Suprapubic skin (tissue), 3 donors: ENCODE data around the gene FCMR.

Source experiments
- EP300 ChIP-seq: sonication (generic); formaldehyde crosslinking; IDR thresholded peaks from one replicate; pipeline ENCODE4 v1.6.1; 2017; ENCODE audit warnings: antibody characterized with exemption
- POLR2A ChIP-seq, 2 donors: fragments of 450-650 bp; IDR thresholded peaks; one replicate each; pipeline ENCODE4 v1.6.1; 2017; ENCODE audit warnings: antibody characterized with exemption in 2 of 2, mild to moderate bottlenecking in 2 of 2, moderate library complexity in 2 of 2
- TF ChIP-seq, protein P1 (sequence below), 2 donors: fragments of 200-600 bp in 1 of 2; fragments of 450-650 bp in 1 of 2; sonication (generic) in 1 of 2; IDR thresholded peaks; one replicate each; pipeline ENCODE4 v1.5.1; 2016 to 2019; ENCODE audit warnings: antibody characterized with exemption in 2 of 2, mild to moderate bottlenecking in 1 of 2, moderate library complexity in 1 of 2

DNA sequence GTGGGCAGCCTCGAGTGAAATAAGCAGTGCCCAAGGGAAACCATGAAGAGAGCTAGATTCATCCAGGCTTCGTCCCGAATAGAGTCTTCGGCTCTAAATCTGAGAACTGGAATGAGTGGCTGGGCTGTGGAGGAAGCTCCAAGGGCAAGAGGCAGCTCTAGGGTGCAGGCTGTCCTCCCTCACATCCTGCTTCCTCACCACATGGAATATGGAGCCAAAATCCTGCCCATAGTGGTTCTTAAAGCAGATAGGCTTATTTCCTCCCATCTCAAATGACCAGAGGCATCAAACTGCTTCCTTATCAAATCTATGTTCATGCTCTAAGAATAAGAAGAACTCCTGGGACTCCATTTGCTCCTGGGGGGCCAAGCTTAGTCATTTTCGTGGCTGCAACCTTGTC, 22.0 kb downstream of the FCMR start:
- TF ChIP-seq, protein P1, sequence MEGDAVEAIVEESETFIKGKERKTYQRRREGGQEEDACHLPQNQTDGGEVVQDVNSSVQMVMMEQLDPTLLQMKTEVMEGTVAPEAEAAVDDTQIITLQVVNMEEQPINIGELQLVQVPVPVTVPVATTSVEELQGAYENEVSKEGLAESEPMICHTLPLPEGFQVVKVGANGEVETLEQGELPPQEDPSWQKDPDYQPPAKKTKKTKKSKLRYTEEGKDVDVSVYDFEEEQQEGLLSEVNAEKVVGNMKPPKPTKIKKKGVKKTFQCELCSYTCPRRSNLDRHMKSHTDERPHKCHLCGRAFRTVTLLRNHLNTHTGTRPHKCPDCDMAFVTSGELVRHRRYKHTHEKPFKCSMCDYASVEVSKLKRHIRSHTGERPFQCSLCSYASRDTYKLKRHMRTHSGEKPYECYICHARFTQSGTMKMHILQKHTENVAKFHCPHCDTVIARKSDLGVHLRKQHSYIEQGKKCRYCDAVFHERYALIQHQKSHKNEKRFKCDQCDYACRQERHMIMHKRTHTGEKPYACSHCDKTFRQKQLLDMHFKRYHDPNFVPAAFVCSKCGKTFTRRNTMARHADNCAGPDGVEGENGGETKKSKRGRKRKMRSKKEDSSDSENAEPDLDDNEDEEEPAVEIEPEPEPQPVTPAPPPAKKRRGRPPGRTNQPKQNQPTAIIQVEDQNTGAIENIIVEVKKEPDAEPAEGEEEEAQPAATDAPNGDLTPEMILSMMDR (IDR thresholded peaks at IDR 0.05), result no peak
- TF ChIP-seq POLR2A (IDR thresholded peaks at IDR 0.05) (no peak), EP300 (no peak)
